Right hindlimb (tissue), 1 donor: ENCODE results near the gene ANO10.
A peak's percentile ranks its signal among the peaks of the same experiment; 100 is the strongest.
"Not testable (repeated sequence)": the region's sequence is repeated elsewhere in the genome, so short reads cannot be mapped to it uniquely, and the experiment has no call there.

Source experiments
- DNase-seq: peaks from one replicate; pipeline ENCODE4 v3.0.0-alpha.2; 2018

ANO10 gene

GRCh38 chr3:43465109-43465508, 156.7 kb downstream of the ANO10 start:
- DNase-seq, result no peak

- not testable (repeated sequence) for DNase-seq
These were observed 159.2 kb downstream of the ANO10 start for GRCh38 chr3:43462566-43462965.

GRCh38 chr3:43461345-43461744, 160.5 kb downstream of the ANO10 start:
- no peak for DNase-seq

- DNase-seq, result not testable (repeated sequence)
These were observed 164.8 kb downstream of the ANO10 start for GRCh38 chr3:43457038-43457437.

- DNase-seq, result no peak
These were observed 166.6 kb downstream of the ANO10 start for GRCh38 chr3:43455233-43455632.

GRCh38 chr3:43453981-43454380, 167.8 kb downstream of the ANO10 start:
- DNase-seq, result no peak

- no peak for DNase-seq
These were observed 170.0 kb downstream of the ANO10 start for GRCh38 chr3:43451670-43452254.

GRCh38 chr3:43448098-43448497, 173.7 kb downstream of the ANO10 start:
- DNase-seq, result no peak

GRCh38 chr3:43445820-43446219, 176.0 kb downstream of the ANO10 start:
- no peak for DNase-seq

- no peak for DNase-seq
These were observed 178.9 kb downstream of the ANO10 start for GRCh38 chr3:43442872-43443395.

GRCh38 chr3:43436507-43437140, 185.2 kb downstream of the ANO10 start:
- DNase-seq, result no peak

GRCh38 chr3:43435706-43436105, 186.1 kb downstream of the ANO10 start:
- DNase-seq, result no peak

- DNase-seq, result no peak
These were observed 187.4 kb downstream of the ANO10 start for GRCh38 chr3:43434431-43434830.

GRCh38 chr3:43432462-43432861, 189.3 kb downstream of the ANO10 start:
- no peak for DNase-seq

GRCh38 chr3:43426388-43426787, 195.4 kb downstream of the ANO10 start:
- no peak for DNase-seq

GRCh38 chr3:43425829-43426228, 196.0 kb downstream of the ANO10 start:
- no peak for DNase-seq

- DNase-seq, result no peak
These were observed 198.2 kb downstream of the ANO10 start for GRCh38 chr3:43423639-43424038.

- DNase-seq, result no peak
These were observed 198.7 kb downstream of the ANO10 start for GRCh38 chr3:43423142-43423541.

GRCh38 chr3:43418601-43419272, 203.1 kb downstream of the ANO10 start:
- DNase-seq, result peak; percentile 24

- no peak for DNase-seq
These were observed 204.7 kb downstream of the ANO10 start for GRCh38 chr3:43417133-43417532.

- DNase-seq, result no peak
These were observed 206.7 kb downstream of the ANO10 start for GRCh38 chr3:43415088-43415487.

- DNase-seq, result no peak
These were observed 208.0 kb downstream of the ANO10 start for GRCh38 chr3:43413676-43414368.

- DNase-seq, result no peak
These were observed 210.4 kb downstream of the ANO10 start for GRCh38 chr3:43411429-43411828.

- no peak for DNase-seq
These were observed 211.2 kb downstream of the ANO10 start for GRCh38 chr3:43410592-43410991.
